Thyroid gland (tissue), 4 donors: ENCODE results near the gene ASPRV1.

Source experiments
- CTCF ChIP-seq, 6 experiments: fragments of 200-600 bp in 3 of 6; fragments of 450-650 bp in 3 of 6; sonication (generic) in 3 of 6; IDR thresholded peaks; one replicate each; pipeline ENCODE4 v1.5.1; 2016 to 2019; ENCODE audit warnings: antibody characterized with exemption in 6 of 6, mild to moderate bottlenecking in 2 of 6, inconsistent platforms in 1 of 6, moderate library complexity in 1 of 6
- POLR2A ChIP-seq, 2 donors: fragments of 450-650 bp; IDR thresholded peaks; one replicate each; pipeline ENCODE4 v1.6.1; 2017; ENCODE audit warnings: antibody characterized with exemption in 2 of 2, mild to moderate bottlenecking in 2 of 2, moderate library complexity in 1 of 2

- TF ChIP-seq CTCF (IDR thresholded peaks at IDR 0.05) (no peak), POLR2A (IDR thresholded peaks at IDR 0.05) (no peak)
Measured at GRCh38 chr2:69916106-69916505, 45.3 kb downstream of the ASPRV1 start.
